PC-3 (cell line): ENCODE data around the gene BRF1. TPM values are rescaled to one million over a fixed set of nuclear protein-coding genes. Genes with fewer than 3 reads are reported as not detected.

Experiments used
- ATAC-seq: fragments of 200-7000 bp; cut with Tn5 transposase; 2 replicates; pipeline ENCODE4 v1.9.1; 2020; ENCODE audit warnings: mild to moderate bottlenecking, moderate library complexity
- BruUV-seq: library from RNA; stranded (reverse); fragments of 400-500 nt; replicated peaks from 2 replicates; lab custom pipeline; 2021; lab: Mats Ljungman, UMichigan
- CTCF ChIA-PET: fragments of 300-600 bp; sonication (Branson Sonifier 250); formaldehyde crosslinking; loops from one replicate; lab custom pipeline; 2022; ENCODE audit warnings: antibody characterized with exemption; lab: Charles Lee
- POLR2A ChIA-PET: fragments of 300-600 bp; sonication (Branson Sonifier 250); formaldehyde crosslinking; loops from one replicate; lab custom pipeline; 2022; ENCODE audit warnings: antibody characterized with exemption; ENCODE audit not compliant: unreplicated experiment; lab: Charles Lee
- DNase-seq: peaks from one replicate; pipeline ENCODE4 v3.0.0-alpha.2; 2015
- H2AFZ ChIP-seq: fragments of 300-600 bp; sonication (generic); 2 replicates; pipeline ENCODE4 v1.6.0; 2016; ENCODE audit warnings: antibody characterized with exemption, low read length
- H3F3A ChIP-seq: fragments of 300-600 bp; sonication (generic); one replicate; pipeline ENCODE4 v1.6.0; 2017; ENCODE audit warnings: antibody characterized with exemption, low read length, control low read depth, mild to moderate bottlenecking; ENCODE audit not compliant: unreplicated experiment
- H3K27ac ChIP-seq: fragments of 300-600 bp; sonication (generic); 2 replicates; pipeline ENCODE4 v1.5.1; 2016; ENCODE audit warnings: mild to moderate bottlenecking, low read length
- H3K27me3 ChIP-seq: fragments of 300-600 bp; sonication (generic); 2 replicates; pipeline ENCODE4 v1.6.1; 2016; ENCODE audit warnings: low read length, mixed read lengths
- H3K36me3 ChIP-seq: fragments of 300-600 bp; sonication (generic); 2 replicates; pipeline ENCODE4 v1.6.1; 2016; ENCODE audit warnings: low read depth, mixed run types, low read length, mixed read lengths
- H3K4me1 ChIP-seq: fragments of 300-600 bp; sonication (generic); 2 replicates; pipeline ENCODE4 v1.5.1; 2016; ENCODE audit warnings: low read length; ENCODE audit not compliant: insufficient read depth
- H3K4me2 ChIP-seq: fragments of 300-600 bp; sonication (generic); 2 replicates; pipeline ENCODE4 v1.6.0; 2016; ENCODE audit warnings: low read length
- H3K4me3 ChIP-seq: fragments of 300-600 bp; sonication (generic); 2 replicates; pipeline ENCODE4 v1.5.1; 2016; ENCODE audit warnings: mild to moderate bottlenecking, low read length, mixed read lengths
- H3K79me2 ChIP-seq: fragments of 300-600 bp; sonication (generic); 2 replicates; pipeline ENCODE4 v1.6.1; 2017; ENCODE audit warnings: low read length, mixed read lengths
- H3K9ac ChIP-seq: fragments of 300-600 bp; sonication (generic); 2 replicates; pipeline ENCODE4 v1.6.0; 2016; ENCODE audit warnings: mild to moderate bottlenecking, low read length
- H3K9me2 ChIP-seq: fragments of 300-600 bp; sonication (generic); replicated peaks from 2 replicates; pipeline ENCODE4 v1.6.1; 2016; ENCODE audit warnings: mixed run types, low read length, mixed read lengths
- H3K9me3 ChIP-seq: fragments of 300-600 bp; sonication (generic); 2 replicates; pipeline ENCODE4 v1.6.1; 2016; ENCODE audit warnings: low read length, mixed read lengths
- H4K20me1 ChIP-seq: fragments of 300-600 bp; sonication (generic); 2 replicates; pipeline ENCODE4 v1.6.1; 2016; ENCODE audit warnings: low read length, mixed read lengths
- CTCF ChIP-seq: fragments of 300-600 bp; sonication (generic); conservative IDR thresholded peaks from 2 replicates; pipeline ENCODE4 v1.5.1; 2017; ENCODE audit warnings: antibody characterized with exemption, low read depth, mild to moderate bottlenecking, low read length
- EZH2 ChIP-seq: fragments of 300-600 bp; sonication (generic); IDR thresholded peaks from one replicate; pipeline ENCODE4 v1.6.1; 2017; ENCODE audit warnings: antibody characterized with exemption, mild to moderate bottlenecking, low read length; ENCODE audit not compliant: unreplicated experiment
- EZH2phosphoT487 ChIP-seq: fragments of 300-600 bp; sonication (generic); IDR thresholded peaks from 2 replicates; pipeline ENCODE4 v1.6.1; 2018; ENCODE audit warnings: mild to moderate bottlenecking, antibody characterized with exemption, low read length, borderline replicate concordance
- intact Hi-C: fragments of 100-400 bp; cut with micrococcal nuclease; formaldehyde crosslinking; loops from 2 replicates; pipeline ENCODE4 v1.9.0; 2023
- total RNA-seq: library from RNA; depleted of rRNA; stranded (reverse); fragments of >200 nt; gene quantifications from 2 replicates; pipeline ENCODE4 v1.2.3, GENCODE V29; 2014

BRF1 gene
- total RNA-seq, 1 experiment from 2014 or later: 55.8 TPM

- ATAC-seq: no peak
- no peaks in the 10 kb centered on the region for H4K20me1 ChIP-seq
- no peaks in the 10 kb centered on the region for H3K27me3 ChIP-seq
- H3K9me3 ChIP-seq: no peaks in the 10 kb centered on the region
- intact Hi-C loops: no loop called here
- POLR2A ChIA-PET: no interaction called here
- H2AFZ ChIP-seq: no peak overlapping the region
- no peak for DNase-seq
- no peaks in the 10 kb centered on the region for H3K36me3 ChIP-seq
- CTCF ChIA-PET: no interaction called here
- H3K4me1 ChIP-seq: 0 out of 2 replicates have a peak, but pooled peaks cover 4% of the 10 kb centered on the region
- no peak overlapping the region for H3K27ac ChIP-seq
- no peak overlapping the region for H3K4me3 ChIP-seq
- TF ChIP-seq EZH2 (no peak), EZH2phosphoT487 (no peak)
- H3K4me2 ChIP-seq: no peak overlapping the region
- no peaks in the 10 kb centered on the region for H3F3A ChIP-seq
- H3K9me2 ChIP-seq: no peaks in the 10 kb centered on the region
- H3K9ac ChIP-seq: no peak overlapping the region
- BruUV-seq: no TSS peak
- H3K79me2 ChIP-seq: no peaks in the 10 kb centered on the region
These were observed 127.7 kb downstream of the BRF1 start for GRCh38 chr14:105173145-105173544.

GRCh38 chr14:105172476-105172875 is 128.3 kb downstream of the BRF1 start:
- no peaks in the 10 kb centered on the region for H3K36me3 ChIP-seq
- no peaks in the 10 kb centered on the region for H3K9me3 ChIP-seq
- no peak for ATAC-seq
- H3K4me3 ChIP-seq: no peak overlapping the region
- no peak for DNase-seq
- H3K9me2 ChIP-seq: no peaks in the 10 kb centered on the region
- no peak overlapping the region for H2AFZ ChIP-seq
- no peaks in the 10 kb centered on the region for H4K20me1 ChIP-seq
- ChIA-PET POLR2A (no interaction called here), CTCF (no interaction called here)
- H3F3A ChIP-seq: no peaks in the 10 kb centered on the region
- H3K4me2 ChIP-seq: no peak overlapping the region
- H3K79me2 ChIP-seq: 0 out of 2 replicates have a peak, but pooled peaks cover 3% of the 10 kb centered on the region
- no TSS peak for BruUV-seq
- H3K9ac ChIP-seq: no peak overlapping the region
- H3K4me1 ChIP-seq: 0 out of 2 replicates have a peak, but pooled peaks cover 4% of the 10 kb centered on the region
- H3K27ac ChIP-seq: no peak overlapping the region
- TF ChIP-seq EZH2 (no peak), CTCF (no peak), EZH2phosphoT487 (no peak)
- intact Hi-C loops: no loop called here
- no peaks in the 10 kb centered on the region for H3K27me3 ChIP-seq

- Histone ChIP-seq H3K27me3 (no peaks in the 10 kb centered on the region), H4K20me1 (no peaks in the 10 kb centered on the region), H3K4me3 (no peak overlapping the region), H3K27ac (no peak overlapping the region), H3K9me2 (no peaks in the 10 kb centered on the region), H2AFZ (no peak overlapping the region), H3K36me3 (no peaks in the 10 kb centered on the region), H3F3A (no peaks in the 10 kb centered on the region), H3K9me3 (no peaks in the 10 kb centered on the region), H3K79me2 (peaks cover 15% of the 10 kb centered on the region), H3K4me1 (peaks cover 14% of the 10 kb centered on the region), H3K4me2 (no peak overlapping the region), H3K9ac (no peak overlapping the region)
- CTCF ChIA-PET: no interaction called here
- intact Hi-C loops: no loop called here
- TF ChIP-seq CTCF (no peak), EZH2phosphoT487 (no peak), EZH2 (no peak)
- DNase-seq (no peak), ATAC-seq (no peak)
- POLR2A ChIA-PET: no interaction called here
- BruUV-seq: no TSS peak
These were observed 129.7 kb downstream of the BRF1 start for GRCh38 chr14:105171004-105171673.
